Measurements from ENCODE around the gene EXOC3. TPM values are rescaled to one million over a fixed set of nuclear protein-coding genes. Genes with fewer than 3 reads are reported as not detected.

The EXOC3 gene
- total and polyA plus RNA-seq, 2 of the 8 experiments (the other 6 are each of a cell fraction or from before 2014, with no cell fraction given), result 14.4 to 30.0 TPM

DNA sequence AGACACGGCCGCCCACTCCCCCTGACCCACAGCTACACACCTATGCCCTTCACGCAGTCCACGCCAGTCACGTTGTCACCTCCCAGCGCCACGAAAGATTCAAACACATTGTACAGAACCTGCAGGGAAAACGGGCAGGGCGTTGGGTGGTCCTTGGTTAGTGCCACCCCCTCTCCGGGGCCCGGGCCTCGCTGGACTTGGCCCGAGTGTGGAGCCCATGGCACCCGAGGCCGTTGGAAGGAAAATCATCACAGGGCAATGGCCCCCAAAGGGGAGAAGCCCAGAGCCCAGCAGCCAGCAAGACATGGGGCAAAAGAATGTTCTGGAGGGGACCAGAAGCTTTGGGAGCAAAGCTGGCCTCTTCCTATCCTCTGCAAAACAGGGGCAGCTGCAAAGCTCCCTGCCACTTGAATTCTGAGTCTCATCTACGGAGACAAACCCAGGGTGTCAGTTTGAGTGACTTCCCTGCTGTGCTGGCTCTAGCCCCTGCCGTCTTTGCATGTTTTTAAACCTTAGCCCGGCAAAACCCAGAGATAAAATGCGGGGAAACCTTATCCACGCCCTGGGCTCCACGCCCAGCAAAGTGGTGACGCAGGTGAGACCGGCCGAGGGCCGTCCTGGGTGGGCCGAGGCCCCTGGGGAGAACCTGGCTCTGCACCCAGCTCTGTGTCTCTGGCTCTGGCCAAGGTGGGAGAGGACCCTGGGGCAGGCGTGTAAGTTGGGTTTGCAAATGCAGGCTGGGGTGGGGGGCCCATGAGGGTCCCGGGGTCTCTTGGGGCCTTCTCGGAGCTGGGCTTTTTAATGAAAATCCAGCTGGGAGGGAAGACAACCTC lies 42.4 kb downstream of the EXOC3 start:
- Histone ChIP-seq H3K23me2 (ENCODE audit: low read depth, low read length) (no peaks in the 10 kb centered on the region), H4K91ac (replicated peaks; ENCODE audit: insufficient read length, low read length) (no peak overlapping the region), H3K4ac (replicated peaks; ENCODE audit: insufficient read length, low read depth, low read length) (no peak overlapping the region), H2BK120ac (replicated peaks; ENCODE audit: low read depth, low read length) (no peak overlapping the region), H2BK12ac (ENCODE audit: low read depth, low read length) (no peak overlapping the region), H4K8ac (ENCODE audit: extremely low read depth, insufficient read depth, low read length) (no peak overlapping the region), H3K9me3 (ENCODE audit: insufficient read depth in 2 of 2, low read depth in 1 of 2, low read length in 1 of 2) (no peaks in the 10 kb centered on the region), H2BK15ac (ENCODE audit: low read length) (no peak overlapping the region), H3K14ac (ENCODE audit: insufficient read length) (no peak overlapping the region), H3K23ac (ENCODE audit: insufficient read length) (no peak overlapping the region), H3K56ac (replicated peaks; ENCODE audit: insufficient read length, low read depth, low read length) (no peak overlapping the region), H3K4me2 (ENCODE audit: insufficient read depth in 1 of 2, low read depth in 2 of 2, low read length in 2 of 2) (no peak overlapping the region), H3K79me1 (ENCODE audit: low read depth, low read length) (no peaks in the 10 kb centered on the region), H3K27ac (ENCODE audit: low read depth, low read length) (no peak overlapping the region), H2BK20ac (ENCODE audit: low read length) (no peak overlapping the region), H3K36me3 (ENCODE audit: control insufficient read depth in 2 of 4, insufficient read depth in 4 of 4, low read length in 3 of 4) (no peaks in the 10 kb centered on the region), H3K9ac (replicated peaks in 1 of 4; ENCODE audit: extremely low read depth in 1 of 4, low read depth in 3 of 4, low read length in 3 of 4) (no peak overlapping the region), H2AK5ac (ENCODE audit: low read depth, low read length) (no peak overlapping the region), H3K4me3 (ENCODE audit: extremely low read depth in 1 of 4, insufficient read depth in 2 of 4, low read depth in 3 of 4, low read length in 4 of 4) (no peak overlapping the region), H2AFZ (ENCODE audit: low read length) (no peak overlapping the region), H3K4me1 (replicated peaks in 1 of 4; ENCODE audit: control insufficient read depth in 3 of 4, insufficient read depth in 4 of 4, low read length in 3 of 4) (no peaks in the 10 kb centered on the region), H4K5ac (ENCODE audit: insufficient read length, low read depth, low read length) (no peak overlapping the region), H3K18ac (ENCODE audit: extremely low read depth, low read length) (no peak overlapping the region), H2BK5ac (ENCODE audit: low read depth, low read length) (no peak overlapping the region), H4K20me1 (replicated peaks in 1 of 2; ENCODE audit: control insufficient read depth in 1 of 2, insufficient read depth in 2 of 2, low read length in 2 of 2) (no peaks in the 10 kb centered on the region), H3K79me2 (ENCODE audit: control insufficient read depth in 1 of 2, insufficient read depth in 2 of 2, low read length in 2 of 2) (no peaks in the 10 kb centered on the region), H3K27me3 (replicated peaks in 1 of 4; ENCODE audit: control insufficient read depth in 3 of 4, extremely low read depth in 1 of 4, insufficient read depth in 3 of 4, low read length in 3 of 4) (no peaks in the 10 kb centered on the region; a peak in 2 of 7 replicates)
- ChIA-PET CTCF (ENCODE audit: partially characterized antibody) (no interaction called here), POLR2A (ENCODE audit: partially characterized antibody) (no interaction called here)
- no peak for FAIRE-seq
- no peak for DNase-seq (ENCODE audit: low read depth in 1 of 2, low spot score in 2 of 2)
- 92% methylated on average over 29 of the region's 29 CpGs; no CpG with 5 or more reads in 1 of the 2 experiments for WGBS, 2 experiments (ENCODE audit: extremely low coverage in 1 of 2, insufficient coverage in 1 of 2, insufficient read length in 1 of 2, insufficient replicate concordance in 2 of 2, low coverage in 1 of 2, low lambda C conversion rate in 2 of 2, missing lambda C conversion rate in 1 of 2)
- TF ChIP-seq TAF1 (IDR thresholded peaks at IDR 0.05; ENCODE audit: low read depth, low read length) (no peak), POLR2A (IDR thresholded peaks at IDR 0.05; ENCODE audit: control extremely low read depth in 1 of 2, low read depth in 2 of 2, low read length in 2 of 2) (no peak), RNF2 (IDR thresholded peaks at IDR 0.05; ENCODE audit: borderline replicate concordance, low read depth, low read length, missing control alignments, poor library complexity, severe bottlenecking) (no peak), BCL11A (IDR thresholded peaks at IDR 0.05; ENCODE audit: low read depth in 2 of 2, low read length in 2 of 2) (no peak), RXRA (IDR thresholded peaks at IDR 0.05; ENCODE audit: insufficient read depth, low read depth, low read length) (no peak), CBX8 (IDR thresholded peaks at IDR 0.05; ENCODE audit: borderline replicate concordance, low read depth, low read length) (no peak), CHD1 (IDR thresholded peaks at IDR 0.05; ENCODE audit: low read depth, low read length) (no peak), HDAC6 (IDR thresholded peaks at IDR 0.05; ENCODE audit: low read depth, low read length) (no peak)
